Measurements from ENCODE around the gene CD3D. TPM values are rescaled to one million over a fixed set of nuclear protein-coding genes. Genes with fewer than 3 reads are reported as not detected.

CD3D gene
- polyA plus RNA-seq, 2 of the 4 experiments (the other 2 are of a cell fraction), result not detected

GRCh38 chr11:118366287-118366686 is 23.8 kb upstream of the CD3D start:
- FAIRE-seq (no peak), ATAC-seq (no peak), DNase-seq (ENCODE audit: low read depth in 1 of 2, low spot score in 1 of 2) (no peak)
- Histone ChIP-seq H3K4me1 (no peaks in the 10 kb centered on the region), H3K27ac (no peak overlapping the region), H3K9me3 (no peaks in the 10 kb centered on the region), H3K4me2 (no peak overlapping the region), H3K4me3 (no peak overlapping the region)
- ChIA-PET POLR2A (no interaction called here), CTCF (interaction anchor here (1.8 kb wide), 1 partner anchor 122 kb away, joined by 5 read pairs; no protein-coding TSS in a partner anchor)
- TF ChIP-seq MAX (IDR thresholded peaks at IDR 0.05), result no peak
- no peak for TF ChIP-seq NR3C1 (IDR thresholded peaks at IDR 0.05)
- TF ChIP-seq RFX5 (IDR thresholded peaks at IDR 0.05), result no peak
- WGBS (ENCODE audit: missing lambda C conversion rate), result 90% methylated on average over 1 of the region's 1 CpG

GRCh38 chr11:118364956-118365615 is 22.6 kb upstream of the CD3D start:
- FAIRE-seq, result no peak

DNA sequence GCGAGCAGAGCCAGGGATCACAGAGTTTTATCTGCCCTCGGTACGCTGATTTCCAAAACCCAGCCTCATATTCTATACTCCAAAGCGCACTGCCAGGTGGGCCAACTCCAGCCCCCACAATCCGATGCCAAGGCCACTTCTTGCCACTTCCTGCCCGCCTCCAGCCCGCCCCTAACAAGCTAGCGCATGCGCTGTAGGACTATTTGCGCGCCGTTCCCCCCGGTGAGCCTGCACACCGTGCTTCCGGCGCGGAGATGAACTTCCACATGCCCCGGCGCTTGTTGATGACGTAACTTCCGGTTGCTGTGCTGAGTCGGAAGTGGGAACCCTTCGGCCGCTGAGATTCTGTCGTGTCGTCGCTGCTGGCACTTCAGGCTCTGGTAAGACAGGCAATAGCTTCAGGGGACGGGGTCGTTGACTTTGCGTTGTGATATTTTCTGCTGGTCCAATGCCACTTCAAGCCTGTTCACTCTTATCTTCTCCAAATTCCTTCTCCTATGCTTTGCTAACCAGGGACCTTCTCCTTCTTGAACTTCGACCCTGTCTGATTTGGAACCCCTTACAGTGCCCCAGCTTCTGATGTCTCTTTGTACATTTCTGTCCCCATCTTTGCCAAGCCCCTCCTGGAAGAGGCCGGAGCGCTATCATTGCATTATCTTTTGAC is 16.9 kb upstream of the CD3D start, which contains the start of gene UBE4A:
Gene UBE4A (plus strand): TSS at position 306 of the 664 bp plus-strand sequence. CDS start 5,481 bp downstream, outside the sequence.
- TF ChIP-seq POLR2A (IDR thresholded peaks at IDR 0.05; ENCODE audit: low read length), result peak; percentile 66
- TF ChIP-seq, protein P1, sequence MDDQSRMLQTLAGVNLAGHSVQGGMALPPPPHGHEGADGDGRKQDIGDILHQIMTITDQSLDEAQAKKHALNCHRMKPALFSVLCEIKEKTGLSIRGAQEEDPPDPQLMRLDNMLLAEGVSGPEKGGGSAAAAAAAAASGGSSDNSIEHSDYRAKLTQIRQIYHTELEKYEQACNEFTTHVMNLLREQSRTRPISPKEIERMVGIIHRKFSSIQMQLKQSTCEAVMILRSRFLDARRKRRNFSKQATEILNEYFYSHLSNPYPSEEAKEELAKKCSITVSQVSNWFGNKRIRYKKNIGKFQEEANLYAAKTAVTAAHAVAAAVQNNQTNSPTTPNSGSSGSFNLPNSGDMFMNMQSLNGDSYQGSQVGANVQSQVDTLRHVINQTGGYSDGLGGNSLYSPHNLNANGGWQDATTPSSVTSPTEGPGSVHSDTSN (IDR thresholded peaks at IDR 0.05), result no peak
- TF ChIP-seq JUN (IDR thresholded peaks at IDR 0.05), result peak in 1 of 2 experiments; percentile 58; a peak in 1 of 5 replicates
- TF ChIP-seq, protein P2, sequence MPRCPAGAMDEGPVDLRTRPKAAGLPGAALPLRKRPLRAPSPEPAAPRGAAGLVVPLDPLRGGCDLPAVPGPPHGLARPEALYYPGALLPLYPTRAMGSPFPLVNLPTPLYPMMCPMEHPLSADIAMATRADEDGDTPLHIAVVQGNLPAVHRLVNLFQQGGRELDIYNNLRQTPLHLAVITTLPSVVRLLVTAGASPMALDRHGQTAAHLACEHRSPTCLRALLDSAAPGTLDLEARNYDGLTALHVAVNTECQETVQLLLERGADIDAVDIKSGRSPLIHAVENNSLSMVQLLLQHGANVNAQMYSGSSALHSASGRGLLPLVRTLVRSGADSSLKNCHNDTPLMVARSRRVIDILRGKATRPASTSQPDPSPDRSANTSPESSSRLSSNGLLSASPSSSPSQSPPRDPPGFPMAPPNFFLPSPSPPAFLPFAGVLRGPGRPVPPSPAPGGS (IDR thresholded peaks at IDR 0.05), result peak; percentile 67; the same call in 1 of the 3 replicates
- TF ChIP-seq MAX (IDR thresholded peaks at IDR 0.05), result peak; percentile 80
- TF ChIP-seq MYC (IDR thresholded peaks at IDR 0.05; ENCODE audit: borderline replicate concordance, low read length), result 0 out of 2 replicates have a peak, but pooled peaks have one; percentile 38
- TF ChIP-seq KDM1A (IDR thresholded peaks at IDR 0.05; ENCODE audit: low read depth), result 0 out of 2 replicates have a peak, but pooled peaks have one; percentile 42
- TF ChIP-seq ZC3H11A (IDR thresholded peaks at IDR 0.05), result no peak
- peak; percentile 77 for TF ChIP-seq PHF8 (IDR thresholded peaks at IDR 0.05; ENCODE audit: borderline replicate concordance, low read depth)
- TF ChIP-seq HDAC2 (IDR thresholded peaks at IDR 0.05), result 0 out of 2 replicates have a peak, but pooled peaks have one; percentile 37
- no peak for TF ChIP-seq FOSL2 (IDR thresholded peaks at IDR 0.05)
- TF ChIP-seq FOSL2 (CRISPR knock-in tag; IDR thresholded peaks at IDR 0.05), result peak; percentile 21; the same call in 1 of the 2 replicates
- no peak for TF ChIP-seq TP53 (CRISPR knock-in tag; IDR thresholded peaks at IDR 0.05)
- TF ChIP-seq HES2 (IDR thresholded peaks at IDR 0.05), result no peak
- peak; percentile 99 for TF ChIP-seq CHD4 (IDR thresholded peaks at IDR 0.05; ENCODE audit: borderline replicate concordance)
- Histone ChIP-seq H3K4me3 (peak within 1 kb of the TSS; percentile 87), H3K4me2 (peak within 1 kb of the TSS; percentile 99), H3K27ac (peak within 1 kb of the TSS; percentile 70 to 86), H3K9me3 (no peaks in the 10 kb centered on the region), H3K4me1 (peaks cover 5% of the 10 kb centered on the region; the same call in 1 of the 3 replicates)
- peak; percentile 90 to 96 for ATAC-seq
- no peak for FAIRE-seq
- DNase-seq (ENCODE audit: low read depth in 1 of 2, low spot score in 1 of 2), result peak; percentile 57 to 93
- WGBS (ENCODE audit: missing lambda C conversion rate), result 7% methylated on average over 27 of the region's 33 CpGs
- CTCF ChIA-PET, result no interaction called here
- POLR2A ChIA-PET, result interaction anchor here (1.0 kb wide), 1 partner anchor 18 kb away, joined by 3 read pairs; no protein-coding TSS in a partner anchor

More at GRCh38 chr11:118364956-118365615, 22.6 kb upstream of the CD3D start:
- POLR2A ChIA-PET, result no interaction called here
- no peak overlapping the region for H3K4me3 ChIP-seq
- no peak overlapping the region for H3K27ac ChIP-seq
- H3K4me1 ChIP-seq, result peaks cover 5% of the 10 kb centered on the region; the same call in 1 of the 3 replicates
- DNase-seq (ENCODE audit: low read depth in 1 of 2, low spot score in 1 of 2) (no peak), ATAC-seq (no peak)
- H3K9me3 ChIP-seq, result no peaks in the 10 kb centered on the region
- 92% methylated on average over 3 of the region's 3 CpGs for WGBS (ENCODE audit: missing lambda C conversion rate)
- CTCF ChIA-PET, result interaction anchor here (1.4 kb wide), 1 partner anchor 17 kb away, joined by 3 read pairs; no protein-coding TSS in a partner anchor
- no peak for TF ChIP-seq TP53 (CRISPR knock-in tag; IDR thresholded peaks at IDR 0.05)
- TF ChIP-seq ELK1 (IDR thresholded peaks at IDR 0.05; ENCODE audit: low read depth, low read length), result no peak
- no peak for TF ChIP-seq HDAC2 (IDR thresholded peaks at IDR 0.05)
- no peak overlapping the region for H3K4me2 ChIP-seq
